Measurements from ENCODE around the gene WNK4.

Gene WNK4

GRCh38 chr17:42773290-42774035 is 6.9 kb upstream of the WNK4 start, which contains the start of gene VPS25:
Gene VPS25, plus strand, starts transcription at chr17:42773449. Its CDS starts 27 bp downstream, at chr17:42773476.
- DNase-seq: peak; percentile 63

- DNase-seq: no peak
Observed at GRCh38 chr17:42774066-42774745, 6.2 kb upstream of the WNK4 start.

- DNase-seq: no peak
Observed at GRCh38 chr17:42775534-42776098, 4.8 kb upstream of the WNK4 start.

GRCh38 chr17:42778570-42778969 is 1.8 kb upstream of the WNK4 start:
- no peak for DNase-seq

GRCh38 chr17:42779304-42779935 is 990 bp upstream of the WNK4 start:
- no peak for DNase-seq

GRCh38 chr17:42780851-42781638 is 635 bp downstream of the WNK4 start:
- DNase-seq: no peak

- DNase-seq: no peak
Observed at GRCh38 chr17:42781639-42782165, 1.3 kb downstream of the WNK4 start.

GRCh38 chr17:42782166-42783061 is 2.0 kb downstream of the WNK4 start:
- DNase-seq: no peak

GRCh38 chr17:42783062-42783790 is 2.8 kb downstream of the WNK4 start:
- DNase-seq: no peak

- no peak for DNase-seq
Observed at GRCh38 chr17:42783791-42784138, 3.4 kb downstream of the WNK4 start.

- no peak for DNase-seq
Observed at GRCh38 chr17:42784409-42784808, 4.0 kb downstream of the WNK4 start.

- no peak for DNase-seq
Observed at GRCh38 chr17:42784811-42785592, 4.6 kb downstream of the WNK4 start.

- no peak for DNase-seq
Observed at GRCh38 chr17:42787266-42787665, 6.9 kb downstream of the WNK4 start.

- DNase-seq: no peak
Observed at GRCh38 chr17:42791948-42792347, 11.5 kb downstream of the WNK4 start.

- DNase-seq: no peak
Observed at GRCh38 chr17:42792545-42792944, 12.1 kb downstream of the WNK4 start.

GRCh38 chr17:42795061-42795460 is 14.7 kb downstream of the WNK4 start:
- no peak for DNase-seq

- DNase-seq: no peak
Observed at GRCh38 chr17:42795465-42795864, 15.1 kb downstream of the WNK4 start.

GRCh38 chr17:42796066-42796758 is 15.8 kb downstream of the WNK4 start:
- DNase-seq: no peak
